ENCODE data around the gene SHC3. TPM values are rescaled to one million over a fixed set of nuclear protein-coding genes. Genes with fewer than 3 reads are reported as not detected.

The SHC3 gene
- total RNA-seq, 1 donor from 2014 or later: 0.52 TPM

DNA sequence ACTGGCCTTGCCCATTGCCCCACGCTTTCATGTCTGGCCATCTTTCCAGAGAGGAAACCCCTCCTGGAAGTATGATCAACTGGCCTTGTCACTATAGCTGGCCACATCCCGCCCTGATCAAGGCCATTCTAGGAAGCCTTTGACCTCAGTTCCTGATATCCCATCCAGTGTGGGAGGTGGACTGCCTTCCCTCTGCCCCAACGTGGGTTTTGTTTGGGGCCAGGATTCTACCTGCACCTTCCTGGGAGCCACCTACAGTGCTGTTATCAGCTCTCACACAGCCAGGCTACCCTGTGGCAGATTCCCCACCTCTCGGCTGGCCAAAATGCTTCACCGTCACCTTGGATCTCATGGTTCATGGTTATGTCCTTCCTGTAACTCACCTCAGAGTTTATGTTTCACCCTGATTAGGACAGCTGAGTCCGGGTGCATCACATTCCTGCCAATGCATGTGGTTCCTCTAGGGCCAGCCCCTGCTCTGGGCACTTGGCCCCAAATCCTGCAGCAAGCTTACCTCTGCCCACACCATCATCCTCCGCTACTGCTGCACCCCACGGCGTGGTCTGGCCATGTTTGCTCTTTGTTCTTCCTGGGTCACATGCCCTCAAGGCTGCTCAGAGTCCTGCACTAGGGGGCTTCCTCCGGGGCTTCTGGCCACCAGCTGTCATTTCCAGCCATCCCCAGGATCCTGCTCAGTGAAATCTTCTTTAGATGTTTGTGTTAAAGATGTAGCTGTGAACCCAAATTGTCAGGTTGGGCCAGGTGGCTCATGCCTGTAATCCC, 211.5 kb downstream of the SHC3 start:
- peaks cover 0 to 7% (median 0%) of the 10 kb centered on the region in 3 donors for H3K27me3 ChIP-seq (ENCODE audit: control insufficient read depth in 3 of 3, insufficient read depth in 3 of 3, low read length in 3 of 3)
- no peak overlapping the region for H3K4me3 ChIP-seq (ENCODE audit: low read length in 3 of 3)
- no peaks in the 10 kb centered on the region for H3K9me3 ChIP-seq (ENCODE audit: control insufficient read depth in 3 of 3, low read length in 3 of 3)
- H3K27ac ChIP-seq (ENCODE audit: low read depth, low read length): no peak overlapping the region
- no peak overlapping the region for H3K9ac ChIP-seq (ENCODE audit: low read depth in 1 of 3, low read length in 3 of 3)
- H3K4me1 ChIP-seq (ENCODE audit: control insufficient read depth in 3 of 3, insufficient read depth in 3 of 3, low read length in 3 of 3): no peaks in the 10 kb centered on the region
- H3K36me3 ChIP-seq (ENCODE audit: control insufficient read depth in 3 of 3, insufficient read depth in 3 of 3, low read length in 3 of 3): no peaks in the 10 kb centered on the region

DNA sequence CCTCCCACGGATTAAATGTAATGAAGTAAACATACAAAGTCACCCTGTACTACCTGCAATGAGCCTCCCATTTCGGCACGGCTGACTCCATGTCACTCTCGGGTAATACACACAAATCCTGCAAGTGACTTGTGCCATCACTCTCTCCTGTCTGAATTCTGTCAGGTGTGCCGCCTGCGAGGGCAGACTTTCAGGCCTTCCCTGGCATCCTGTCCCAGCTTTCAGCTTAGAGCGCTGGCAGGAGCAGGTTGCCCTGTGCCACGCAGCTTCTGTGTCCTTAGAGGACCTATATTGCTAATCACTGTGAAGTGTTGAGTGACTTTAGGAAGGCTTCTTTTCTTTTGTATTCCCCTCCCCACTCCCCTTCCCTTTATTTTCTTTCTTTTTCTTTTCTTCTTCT, 213.1 kb downstream of the SHC3 start:
- Histone ChIP-seq H3K4me1 (ENCODE audit: control insufficient read depth in 3 of 3, insufficient read depth in 3 of 3, low read length in 3 of 3) (no peaks in the 10 kb centered on the region), H3K4me3 (ENCODE audit: low read length in 3 of 3) (no peak overlapping the region), H3K36me3 (ENCODE audit: control insufficient read depth in 3 of 3, insufficient read depth in 3 of 3, low read length in 3 of 3) (no peaks in the 10 kb centered on the region), H3K27me3 (ENCODE audit: control insufficient read depth in 3 of 3, insufficient read depth in 3 of 3, low read length in 3 of 3) (peaks cover 0 to 4% (median 0%) of the 10 kb centered on the region in 3 donors), H3K9ac (ENCODE audit: low read depth in 1 of 3, low read length in 3 of 3) (no peak overlapping the region), H3K27ac (ENCODE audit: low read depth, low read length) (no peak overlapping the region), H3K9me3 (ENCODE audit: control insufficient read depth in 3 of 3, low read length in 3 of 3) (no peaks in the 10 kb centered on the region)

DNA sequence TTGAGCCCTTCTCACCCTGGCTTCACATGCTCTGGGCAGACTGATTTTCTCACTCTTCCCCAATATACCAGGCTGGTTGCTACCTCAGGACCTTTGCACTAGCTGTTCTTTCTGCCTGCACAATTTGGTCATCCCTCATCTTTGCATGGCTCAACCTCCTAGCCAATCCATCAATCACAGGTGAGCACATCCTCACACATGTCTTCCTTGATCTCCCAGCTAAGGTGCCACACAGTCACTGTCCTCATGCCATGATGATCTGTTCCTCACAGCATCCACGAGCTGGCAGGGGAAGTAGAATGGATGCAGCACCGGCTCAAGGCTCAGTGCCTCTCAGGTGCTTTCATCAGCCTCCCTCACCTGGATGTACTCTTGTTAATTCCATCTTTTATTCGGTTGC, 218.0 kb downstream of the SHC3 start:
- H3K36me3 ChIP-seq (ENCODE audit: control insufficient read depth in 3 of 3, insufficient read depth in 3 of 3, low read length in 3 of 3): no peaks in the 10 kb centered on the region
- H3K9ac ChIP-seq (ENCODE audit: low read depth in 1 of 3, low read length in 3 of 3): no peak overlapping the region
- H3K27me3 ChIP-seq (ENCODE audit: control insufficient read depth in 3 of 3, insufficient read depth in 3 of 3, low read length in 3 of 3): peaks cover 0 to 14% (median 0%) of the 10 kb centered on the region in 3 donors
- H3K4me3 ChIP-seq (ENCODE audit: low read length in 3 of 3): no peak overlapping the region
- no peak overlapping the region for H3K27ac ChIP-seq (ENCODE audit: low read depth, low read length)
- H3K4me1 ChIP-seq (ENCODE audit: control insufficient read depth in 3 of 3, insufficient read depth in 3 of 3, low read length in 3 of 3): no peaks in the 10 kb centered on the region
- H3K9me3 ChIP-seq (ENCODE audit: control insufficient read depth in 3 of 3, low read length in 3 of 3): no peaks in the 10 kb centered on the region

DNA sequence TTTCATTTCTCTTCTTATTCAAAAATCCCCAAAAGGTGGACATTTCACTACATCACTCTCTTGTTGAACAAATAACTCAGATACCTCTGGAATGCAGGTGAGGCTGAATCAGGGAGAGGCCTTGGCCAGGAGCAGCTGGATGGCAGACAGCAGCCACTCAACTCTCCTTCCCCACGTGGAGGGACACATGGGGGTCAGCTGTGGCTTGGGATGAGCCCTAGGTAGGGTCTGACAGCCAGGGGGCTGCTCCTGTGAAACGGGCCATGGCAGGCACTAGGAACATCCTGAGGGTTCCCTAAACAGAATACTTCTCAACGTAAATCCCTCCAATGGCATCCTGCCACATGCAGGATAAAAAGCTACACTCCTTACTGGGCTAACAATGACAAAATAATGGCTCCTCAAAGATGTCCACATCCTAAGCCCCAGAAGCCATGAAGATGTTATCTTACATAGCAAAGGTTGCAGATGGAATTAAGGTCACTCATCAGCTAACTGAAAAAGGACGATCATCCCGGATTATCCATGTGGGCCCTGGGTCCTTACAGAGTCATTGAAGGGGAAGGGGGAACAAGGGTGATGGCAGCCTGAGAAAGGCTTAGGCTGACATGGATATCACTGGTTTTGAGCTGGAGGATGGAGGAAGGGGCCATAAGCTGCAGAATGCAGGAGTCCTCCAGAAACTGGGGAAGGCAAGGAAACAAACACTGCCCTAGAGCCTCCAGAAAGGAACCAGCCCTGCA, 218.7 kb downstream of the SHC3 start:
- H3K36me3 ChIP-seq (ENCODE audit: control insufficient read depth in 3 of 3, insufficient read depth in 3 of 3, low read length in 3 of 3): no peaks in the 10 kb centered on the region
- H3K9me3 ChIP-seq (ENCODE audit: control insufficient read depth in 3 of 3, low read length in 3 of 3): no peaks in the 10 kb centered on the region
- no peaks in the 10 kb centered on the region for H3K4me1 ChIP-seq (ENCODE audit: control insufficient read depth in 3 of 3, insufficient read depth in 3 of 3, low read length in 3 of 3)
- H3K27ac ChIP-seq (ENCODE audit: low read depth, low read length): no peak overlapping the region
- H3K27me3 ChIP-seq (ENCODE audit: control insufficient read depth in 3 of 3, insufficient read depth in 3 of 3, low read length in 3 of 3): peaks cover 0 to 14% (median 0%) of the 10 kb centered on the region in 3 donors
- H3K9ac ChIP-seq (ENCODE audit: low read depth in 1 of 3, low read length in 3 of 3): no peak overlapping the region
- H3K4me3 ChIP-seq (ENCODE audit: low read length in 3 of 3): no peak overlapping the region

DNA sequence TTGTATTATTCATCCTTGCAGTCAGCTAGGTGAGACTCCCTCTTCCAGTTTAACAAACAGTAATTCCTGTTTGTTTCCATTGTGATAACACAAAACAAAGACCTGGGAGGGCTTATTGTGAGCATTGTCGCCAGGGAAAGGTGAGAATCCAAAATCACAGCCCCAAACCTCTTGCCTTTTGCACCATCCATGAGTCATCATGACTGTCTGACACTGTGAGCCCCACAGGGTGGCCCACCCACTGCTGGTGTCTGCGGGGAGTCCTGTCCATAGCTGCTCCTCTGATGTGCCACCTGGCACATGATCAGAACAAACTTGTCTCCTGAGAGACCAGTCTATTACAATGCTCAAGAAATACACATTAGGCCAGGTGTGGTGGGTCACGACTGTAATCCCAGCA, 221.1 kb downstream of the SHC3 start:
- H3K4me3 ChIP-seq (ENCODE audit: low read length in 3 of 3): no peak overlapping the region
- no peak overlapping the region for H3K27ac ChIP-seq (ENCODE audit: low read depth, low read length)
- peaks cover 0 to 16% (median 0%) of the 10 kb centered on the region in 3 donors for H3K27me3 ChIP-seq (ENCODE audit: control insufficient read depth in 3 of 3, insufficient read depth in 3 of 3, low read length in 3 of 3)
- peaks cover 0 to 5% (median 3%) of the 10 kb centered on the region in 3 donors for H3K4me1 ChIP-seq (ENCODE audit: control insufficient read depth in 3 of 3, insufficient read depth in 3 of 3, low read length in 3 of 3)
- H3K9me3 ChIP-seq (ENCODE audit: control insufficient read depth in 3 of 3, low read length in 3 of 3): peaks cover 0 to 3% (median 2%) of the 10 kb centered on the region in 3 donors
- H3K36me3 ChIP-seq (ENCODE audit: control insufficient read depth in 3 of 3, insufficient read depth in 3 of 3, low read length in 3 of 3): no peaks in the 10 kb centered on the region
- H3K9ac ChIP-seq (ENCODE audit: low read depth in 1 of 3, low read length in 3 of 3): no peak overlapping the region

Other genes starting within 250 kb of the SHC3 start
- 12.5 TPM for gene S1PR3, start 187.3 kb downstream of the SHC3 start, total RNA-seq
- gene CKS2, start 132.4 kb upstream of the SHC3 start, total RNA-seq: 25.6 TPM
- gene SECISBP2, start 139.7 kb upstream of the SHC3 start, total RNA-seq: 42.8 TPM

Data from skeletal muscle tissue (tissue), 4 donors.